Parathyroid adenoma (tissue), 2 donors: ENCODE data around the gene PPCS.

ENCODE experiments used
- H2AFZ ChIP-seq: fragments of 300-600 bp; sonication (generic); one replicate; pipeline ENCODE4 v1.7.0; 2017; ENCODE audit warnings: antibody characterized with exemption, mild to moderate bottlenecking
- H3K27ac ChIP-seq: fragments of 300-600 bp; sonication (generic); one replicate; pipeline ENCODE4 v1.7.0; 2017
- H3K27me3 ChIP-seq: fragments of 300-600 bp; sonication (generic); one replicate; pipeline ENCODE4 v1.7.0; 2017; ENCODE audit warnings: low read length; ENCODE audit not compliant: control insufficient read depth, insufficient read depth
- H3K36me3 ChIP-seq: fragments of 300-600 bp; sonication (generic); one replicate; pipeline ENCODE4 v1.7.0; 2017; ENCODE audit warnings: low read length; ENCODE audit not compliant: control insufficient read depth, insufficient read depth
- H3K4me1 ChIP-seq: fragments of 300-600 bp; sonication (generic); one replicate; pipeline ENCODE4 v1.7.0; 2017; ENCODE audit warnings: control low read depth
- H3K4me2 ChIP-seq: fragments of 300-600 bp; sonication (generic); one replicate; pipeline ENCODE4 v1.7.0; 2017; ENCODE audit warnings: low read length
- H3K4me3 ChIP-seq: fragments of 300-600 bp; sonication (generic); one replicate; pipeline ENCODE4 v1.7.0; 2017; ENCODE audit warnings: low read depth, low read length
- H3K79me2 ChIP-seq: fragments of 300-600 bp; sonication (generic); one replicate; pipeline ENCODE4 v1.7.0; 2017; ENCODE audit warnings: control low read depth
- H3K9ac ChIP-seq: fragments of 300-600 bp; sonication (generic); one replicate; pipeline ENCODE4 v1.7.0; 2017; ENCODE audit warnings: mild to moderate bottlenecking
- H3K9me3 ChIP-seq: fragments of 300-600 bp; sonication (generic); one replicate; pipeline ENCODE4 v1.7.0; 2017; ENCODE audit warnings: low read length; ENCODE audit not compliant: control insufficient read depth
- TF ChIP-seq, protein P1 (sequence below): fragments of 300-600 bp; sonication (generic); IDR thresholded peaks from one replicate; pipeline ENCODE4 v1.7.0; 2017; ENCODE audit warnings: antibody characterized with exemption, mild to moderate bottlenecking
- donor health status: primary hyperparathyroidism.

PPCS gene

GRCh38 chr1:42456010-42456753, at the start of gene PPCS, which contains the start of gene ZMYND12:
PPCS (plus strand) TSS chr1:42456543; CDS start chr1:42456566, 23 bp downstream.
ZMYND12 (minus strand) TSS chr1:42456022; CDS start chr1:42455997, 25 bp downstream.
- H2AFZ ChIP-seq = peak within 1 kb of the TSS; percentile 95
- peak within 1 kb of the TSS; percentile 80 for H3K9ac ChIP-seq
- TF ChIP-seq, protein P1, sequence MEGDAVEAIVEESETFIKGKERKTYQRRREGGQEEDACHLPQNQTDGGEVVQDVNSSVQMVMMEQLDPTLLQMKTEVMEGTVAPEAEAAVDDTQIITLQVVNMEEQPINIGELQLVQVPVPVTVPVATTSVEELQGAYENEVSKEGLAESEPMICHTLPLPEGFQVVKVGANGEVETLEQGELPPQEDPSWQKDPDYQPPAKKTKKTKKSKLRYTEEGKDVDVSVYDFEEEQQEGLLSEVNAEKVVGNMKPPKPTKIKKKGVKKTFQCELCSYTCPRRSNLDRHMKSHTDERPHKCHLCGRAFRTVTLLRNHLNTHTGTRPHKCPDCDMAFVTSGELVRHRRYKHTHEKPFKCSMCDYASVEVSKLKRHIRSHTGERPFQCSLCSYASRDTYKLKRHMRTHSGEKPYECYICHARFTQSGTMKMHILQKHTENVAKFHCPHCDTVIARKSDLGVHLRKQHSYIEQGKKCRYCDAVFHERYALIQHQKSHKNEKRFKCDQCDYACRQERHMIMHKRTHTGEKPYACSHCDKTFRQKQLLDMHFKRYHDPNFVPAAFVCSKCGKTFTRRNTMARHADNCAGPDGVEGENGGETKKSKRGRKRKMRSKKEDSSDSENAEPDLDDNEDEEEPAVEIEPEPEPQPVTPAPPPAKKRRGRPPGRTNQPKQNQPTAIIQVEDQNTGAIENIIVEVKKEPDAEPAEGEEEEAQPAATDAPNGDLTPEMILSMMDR = no peak
- H3K27ac ChIP-seq = peak within 1 kb of the TSS; percentile 99
- peak within 1 kb of the TSS; percentile 95 for H3K4me3 ChIP-seq
- peak within 1 kb of the TSS; percentile 91 for H3K4me2 ChIP-seq
- no peaks in the 10 kb centered on the region for H3K27me3 ChIP-seq
- no peaks in the 10 kb centered on the region for H3K36me3 ChIP-seq
- H3K4me1 ChIP-seq = peaks cover 4% of the 10 kb centered on the region
- H3K79me2 ChIP-seq = peaks cover 5% of the 10 kb centered on the region
- no peaks in the 10 kb centered on the region for H3K9me3 ChIP-seq

GRCh38 chr1:42414551-42415496, 41.5 kb upstream of the PPCS start:
- H3K4me1 ChIP-seq = no peaks in the 10 kb centered on the region
- no peak overlapping the region for H3K4me3 ChIP-seq
- TF ChIP-seq, protein P1 = no peak
- H3K79me2 ChIP-seq = no peaks in the 10 kb centered on the region
- no peak overlapping the region for H2AFZ ChIP-seq
- no peaks in the 10 kb centered on the region for H3K27me3 ChIP-seq
- H3K9me3 ChIP-seq = no peaks in the 10 kb centered on the region
- no peak overlapping the region for H3K27ac ChIP-seq
- no peak overlapping the region for H3K4me2 ChIP-seq
- H3K9ac ChIP-seq = no peak overlapping the region
- H3K36me3 ChIP-seq = no peaks in the 10 kb centered on the region

GRCh38 chr1:42417166-42417565, 39.2 kb upstream of the PPCS start:
- no peak overlapping the region for H3K4me2 ChIP-seq
- H3K36me3 ChIP-seq = no peaks in the 10 kb centered on the region
- H3K27me3 ChIP-seq = no peaks in the 10 kb centered on the region
- H2AFZ ChIP-seq = no peak overlapping the region
- H3K27ac ChIP-seq = no peak overlapping the region
- H3K79me2 ChIP-seq = no peaks in the 10 kb centered on the region
- H3K9me3 ChIP-seq = no peaks in the 10 kb centered on the region
- H3K9ac ChIP-seq = no peak overlapping the region
- peaks cover 6% of the 10 kb centered on the region for H3K4me1 ChIP-seq
- no peak overlapping the region for H3K4me3 ChIP-seq
- TF ChIP-seq, protein P1 = no peak

- H3K36me3 ChIP-seq = no peaks in the 10 kb centered on the region
- no peak overlapping the region for H3K9ac ChIP-seq
- H3K4me1 ChIP-seq = peaks cover 6% of the 10 kb centered on the region
- H3K27ac ChIP-seq = no peak overlapping the region
- no peaks in the 10 kb centered on the region for H3K79me2 ChIP-seq
- no peaks in the 10 kb centered on the region for H3K9me3 ChIP-seq
- H2AFZ ChIP-seq = no peak overlapping the region
- no peaks in the 10 kb centered on the region for H3K27me3 ChIP-seq
- TF ChIP-seq, protein P1 = no peak
- no peak overlapping the region for H3K4me2 ChIP-seq
- H3K4me3 ChIP-seq = no peak overlapping the region
Observed at GRCh38 chr1:42418516-42418915, 37.8 kb upstream of the PPCS start.
